HG02970 (cell line): ENCODE data around the gene SOCS7.

Source experiments
- ATAC-seq: cut with Tn5 transposase; IDR thresholded peaks from one replicate; pipeline ENCODE4 v1.9.1; 2021; ENCODE audit warnings: mild to moderate bottlenecking, moderate library complexity, moderate number of reproducible peaks; ENCODE audit not compliant: unreplicated experiment, low FRiP score

The SOCS7 gene

DNA sequence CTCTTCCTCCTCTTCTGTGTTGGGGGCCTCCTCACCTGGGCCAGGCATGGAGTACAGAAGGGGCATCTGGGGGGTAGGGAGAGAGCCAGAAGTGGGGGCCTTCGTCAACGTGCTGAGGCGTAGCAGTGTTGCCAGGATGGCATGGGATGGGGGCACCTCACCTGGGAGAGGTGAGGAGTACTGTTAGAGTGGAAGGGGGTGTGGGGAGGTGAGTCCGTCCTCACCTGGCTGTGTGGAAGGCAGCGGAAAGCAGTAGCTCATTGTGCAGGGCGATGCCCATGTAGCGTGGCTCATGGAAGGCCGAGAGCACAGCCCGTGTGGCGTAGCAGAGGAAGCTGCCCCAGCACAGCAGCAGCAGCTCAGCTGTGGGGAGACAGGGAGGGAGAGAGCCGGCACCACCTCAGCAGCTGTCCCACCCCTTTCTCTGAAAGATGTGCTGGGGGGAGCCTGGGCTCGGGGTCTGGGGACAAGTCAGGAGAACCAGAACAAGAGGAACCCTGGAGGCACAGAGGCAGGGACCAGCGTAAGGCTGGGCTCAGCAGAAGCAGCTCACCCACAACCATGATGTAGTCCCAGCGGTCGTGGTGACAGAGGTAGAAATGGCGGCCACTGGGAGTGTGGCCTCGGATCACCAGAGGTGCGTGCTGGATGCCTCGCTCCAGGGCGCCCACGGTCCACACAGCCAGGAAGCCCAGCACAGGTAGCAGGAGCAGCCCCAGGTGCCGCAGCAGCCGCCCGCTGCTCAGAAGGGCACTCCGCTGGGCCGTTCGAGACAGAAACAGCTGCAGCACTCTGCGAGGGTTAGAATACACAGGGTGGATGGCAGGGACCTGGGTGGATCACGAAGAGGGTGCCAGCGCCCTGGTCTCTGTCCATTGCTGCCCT lies 16.9 kb upstream of the SOCS7 start:
- ATAC-seq = no peak

DNA sequence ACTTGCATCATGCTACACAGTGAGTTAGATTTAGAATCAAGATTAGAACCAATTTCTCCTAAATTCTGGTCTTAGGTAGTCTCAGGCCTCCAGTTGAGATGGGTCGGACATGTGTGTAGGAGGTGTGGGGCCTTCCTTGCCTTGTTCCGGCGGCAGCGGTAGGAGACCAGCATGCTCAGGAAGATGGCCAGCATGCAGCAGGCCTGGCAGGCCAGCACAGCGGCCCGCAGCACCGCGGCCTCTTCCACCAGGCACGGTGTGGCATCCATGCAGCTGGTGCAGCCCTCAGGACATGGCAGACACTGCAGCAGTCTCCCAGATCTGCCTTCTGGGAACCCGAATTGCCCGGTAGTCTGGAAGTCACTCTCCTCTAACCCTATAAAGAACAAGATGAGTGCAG lies 14.8 kb upstream of the SOCS7 start:
- no peak for ATAC-seq

DNA sequence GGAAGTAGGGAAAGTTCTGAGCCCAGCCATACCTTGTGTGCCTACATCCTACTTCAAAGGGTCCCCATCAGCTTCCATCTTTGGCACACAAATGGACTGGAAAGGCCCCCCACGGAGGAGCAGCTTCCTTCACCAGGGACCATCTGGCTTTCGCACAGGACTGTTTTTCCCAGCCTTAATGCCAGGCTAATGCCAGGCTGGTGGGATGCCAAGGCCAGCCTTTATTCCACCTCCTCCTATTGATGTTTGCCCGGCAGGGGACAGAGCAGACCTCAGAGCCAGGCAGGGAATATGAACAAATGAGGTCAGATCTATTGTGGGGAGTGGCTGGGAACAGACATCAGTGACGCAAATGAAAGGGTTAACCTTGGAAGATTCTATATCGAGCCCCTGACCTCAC lies 13.6 kb upstream of the SOCS7 start:
- no peak for ATAC-seq

DNA sequence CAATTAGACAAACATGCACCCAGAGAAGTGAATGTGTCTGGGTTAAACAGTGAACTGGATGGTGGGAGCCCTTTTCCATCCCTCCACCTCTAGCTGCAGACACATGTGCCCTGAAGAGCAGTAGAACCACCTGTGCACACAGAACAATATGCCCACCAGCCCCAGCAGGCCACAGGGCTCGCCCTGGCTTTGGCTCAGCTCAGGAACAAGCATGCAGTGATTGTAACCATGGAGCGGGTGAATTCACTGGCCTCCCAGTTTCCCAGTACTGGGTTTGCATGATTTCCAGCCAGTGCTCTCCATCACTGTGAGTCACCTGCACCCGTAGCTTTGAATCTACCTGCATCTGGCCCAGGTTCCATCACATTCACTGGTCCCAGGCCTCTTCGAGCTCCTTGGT lies 13.1 kb upstream of the SOCS7 start:
- ATAC-seq = no peak

DNA sequence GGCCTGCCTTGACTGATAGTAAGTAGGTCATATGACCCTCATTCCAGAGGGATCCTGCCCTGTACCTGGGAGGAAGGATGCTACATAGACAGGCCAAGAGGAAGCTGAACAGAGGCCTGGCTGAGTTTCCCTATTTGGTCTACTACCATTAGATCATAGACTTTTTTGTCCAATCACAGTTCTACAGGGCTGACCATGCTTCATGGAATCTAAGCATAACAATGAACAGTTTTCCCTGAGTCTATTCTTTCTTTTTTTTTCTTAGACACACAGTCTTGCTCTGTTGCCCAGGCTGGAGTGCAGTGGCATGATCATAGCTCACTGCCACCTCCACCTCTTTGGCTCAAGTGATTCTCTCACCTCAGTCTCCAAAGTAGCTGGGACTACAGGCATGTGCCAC lies 11.8 kb upstream of the SOCS7 start:
- ATAC-seq = no peak

DNA sequence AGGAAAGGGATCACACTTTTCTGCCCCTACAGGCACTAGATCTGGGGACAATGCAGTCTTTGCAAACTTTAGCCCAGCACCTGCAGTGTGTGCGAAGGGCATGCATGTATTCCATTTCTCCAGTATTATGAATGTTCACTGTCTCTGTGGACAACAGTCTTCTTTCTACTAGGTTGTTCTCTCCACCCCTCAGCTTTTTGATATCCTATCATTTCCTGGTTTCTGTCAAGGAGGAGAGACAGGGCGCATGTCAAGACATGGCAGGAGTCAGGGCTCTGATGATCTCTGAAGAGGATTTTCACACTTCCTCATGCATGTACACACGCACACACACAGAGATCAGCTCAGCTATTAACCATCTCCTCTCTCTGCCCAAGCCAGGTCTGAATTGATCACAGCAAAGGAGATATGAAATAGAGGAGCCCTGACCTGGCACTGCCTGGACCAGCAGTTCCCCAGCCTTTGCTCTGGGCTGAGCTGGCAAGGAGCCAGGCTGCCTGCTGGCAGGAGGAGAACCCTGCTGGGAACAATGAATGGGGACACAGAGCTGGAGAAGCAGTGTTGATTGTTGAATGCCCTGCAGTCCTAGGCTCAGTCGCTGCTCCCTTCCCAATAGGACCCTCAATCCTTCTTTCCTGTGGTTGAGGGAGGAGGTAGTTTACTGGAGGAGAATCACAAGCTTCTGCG lies 10.5 kb upstream of the SOCS7 start:
- ATAC-seq = no peak

DNA sequence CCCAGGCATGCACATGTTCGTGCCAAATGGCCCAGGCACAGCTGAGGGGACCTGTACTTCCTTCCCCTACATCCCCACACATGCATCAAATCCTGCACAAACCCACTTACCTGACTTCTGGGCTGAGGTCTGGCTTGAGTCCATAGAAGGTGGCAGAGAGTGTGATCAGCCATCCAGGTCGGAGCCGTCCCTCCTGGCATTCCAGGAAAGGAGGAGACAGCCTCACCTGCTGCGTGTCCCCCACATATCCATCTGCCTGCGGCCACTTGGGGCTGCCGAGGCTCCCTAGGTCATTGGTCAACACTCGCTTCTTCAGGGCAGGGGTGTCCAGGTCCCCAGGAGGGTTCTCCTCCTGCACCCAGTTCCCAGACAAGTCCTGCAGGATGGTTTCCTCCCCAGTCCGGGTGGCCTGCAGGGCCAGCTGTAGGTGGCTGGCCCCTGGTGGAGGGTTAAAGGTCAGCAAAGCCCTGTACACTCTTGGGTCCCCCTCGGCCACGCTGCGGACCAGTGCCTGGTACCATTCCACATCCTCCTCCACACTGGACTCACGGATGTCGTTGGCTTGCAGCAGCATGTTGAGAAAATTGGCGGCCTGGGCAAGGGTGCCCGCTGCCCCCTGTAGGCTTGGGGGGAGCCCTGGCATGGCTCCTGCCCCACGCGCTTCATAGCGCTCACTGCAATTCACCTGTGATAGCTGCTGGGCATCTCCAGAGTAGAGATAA lies 8.6 kb upstream of the SOCS7 start:
- ATAC-seq = no peak

DNA sequence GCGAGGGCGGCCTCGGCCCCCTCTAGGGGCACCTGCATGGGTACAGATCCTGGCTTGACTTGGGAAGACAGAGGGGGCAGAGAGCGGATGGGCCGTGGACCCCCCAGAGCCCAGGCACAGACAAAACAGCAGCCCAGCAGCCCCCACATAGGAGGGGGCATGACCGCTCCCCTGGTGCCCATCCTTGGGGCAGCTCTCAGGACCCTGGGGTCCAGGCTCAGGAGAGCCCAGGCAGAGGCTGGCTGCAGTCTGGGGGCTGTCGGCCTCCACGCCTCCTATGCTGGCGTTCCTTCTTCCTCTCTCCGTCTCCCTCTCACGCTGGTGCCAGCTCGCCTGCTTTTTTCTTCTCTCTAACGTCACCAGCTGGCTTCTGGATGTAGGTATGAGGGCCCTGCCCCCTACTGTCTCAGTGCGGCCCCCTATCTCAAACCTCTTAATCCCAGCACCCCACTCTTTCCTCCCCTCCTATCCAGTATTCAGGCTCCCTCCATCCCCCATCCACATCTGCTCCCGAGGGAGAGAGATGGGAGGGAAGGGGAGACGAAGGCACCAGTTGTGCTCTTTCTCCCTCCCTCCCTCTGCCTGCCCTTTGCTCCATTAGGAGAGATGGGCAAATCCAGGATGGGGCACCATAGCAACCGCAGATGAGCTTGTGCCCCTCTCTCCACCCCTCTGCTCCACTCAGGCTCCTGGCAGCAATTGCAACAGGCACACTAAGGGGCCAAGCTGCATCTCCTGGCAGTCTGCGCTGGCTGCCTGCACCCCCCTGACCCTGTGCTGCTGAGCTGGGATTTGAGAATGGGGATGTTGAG lies 7.8 kb upstream of the SOCS7 start, which contains the start of gene GPR179:
Gene GPR179 (minus strand): TSS at position 349 of the 812 bp plus-strand sequence. CDS start 167 bp downstream, at position 182.
- no peak for ATAC-seq

DNA sequence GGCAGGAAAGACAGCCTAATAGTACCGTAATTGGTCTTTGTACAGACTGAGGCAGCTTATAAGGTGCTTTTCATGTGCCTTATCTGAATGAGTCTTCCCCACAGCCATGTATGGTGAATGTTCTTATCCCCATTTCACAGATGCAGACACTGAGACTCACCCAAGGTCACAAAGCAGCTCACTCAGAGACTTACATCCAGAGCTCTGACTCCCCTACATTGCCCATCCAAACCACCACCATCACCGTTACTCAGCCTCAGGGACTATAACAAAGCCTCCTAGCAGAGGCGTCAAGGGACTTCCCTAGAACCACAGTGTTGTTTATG lies 7.3 kb upstream of the SOCS7 start:
- ATAC-seq = no peak

DNA sequence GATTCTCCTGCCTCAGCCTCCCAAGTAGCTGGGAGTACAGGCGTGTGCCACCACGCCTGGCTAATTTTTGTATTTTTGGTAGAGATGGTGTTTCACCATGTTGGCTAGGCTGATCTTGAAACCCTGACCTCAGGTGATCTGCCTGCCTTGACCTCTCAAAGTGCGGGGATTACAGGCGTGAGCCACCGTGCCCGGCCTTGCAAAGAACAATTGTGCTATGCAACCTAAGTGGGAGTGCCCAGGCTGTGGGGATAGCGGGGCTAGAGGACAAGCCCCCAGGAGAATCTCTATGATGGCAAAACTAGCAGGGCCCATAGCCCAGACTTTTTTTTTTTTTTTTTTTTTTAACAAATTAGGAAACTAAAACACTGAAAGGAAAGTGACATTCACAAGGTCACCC lies 5.9 kb upstream of the SOCS7 start:
- no peak for ATAC-seq

DNA sequence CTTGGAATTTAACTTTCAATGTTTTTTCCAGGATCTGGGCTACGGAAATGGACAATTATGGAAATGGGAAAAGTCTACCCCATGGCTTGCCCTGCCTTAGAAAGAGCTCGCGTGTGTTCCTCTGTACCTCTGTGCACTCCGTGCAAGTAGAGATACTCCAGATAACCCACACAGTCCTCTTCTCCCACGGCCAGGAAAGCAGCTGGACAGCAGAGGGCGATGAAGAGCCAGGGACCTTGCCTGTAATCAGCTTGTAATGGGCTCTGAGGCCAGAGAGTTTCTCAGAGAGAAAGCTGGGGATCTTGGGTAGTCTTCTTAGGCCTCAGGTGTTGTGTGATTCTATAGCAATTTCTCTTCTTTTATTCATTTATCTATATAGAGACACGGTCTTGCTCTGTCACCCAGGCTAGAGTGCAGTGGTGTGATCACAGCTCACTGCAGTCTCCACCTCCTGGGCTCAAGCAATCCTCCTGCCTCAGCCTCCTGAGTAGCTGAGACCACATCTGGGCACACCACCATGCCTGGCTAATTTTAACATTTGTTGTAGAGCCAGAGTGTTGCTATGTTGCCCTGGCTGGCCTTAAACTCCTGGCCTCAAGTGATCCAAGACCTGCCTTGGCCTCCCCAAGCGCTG lies 2.4 kb upstream of the SOCS7 start:
- no peak for ATAC-seq

DNA sequence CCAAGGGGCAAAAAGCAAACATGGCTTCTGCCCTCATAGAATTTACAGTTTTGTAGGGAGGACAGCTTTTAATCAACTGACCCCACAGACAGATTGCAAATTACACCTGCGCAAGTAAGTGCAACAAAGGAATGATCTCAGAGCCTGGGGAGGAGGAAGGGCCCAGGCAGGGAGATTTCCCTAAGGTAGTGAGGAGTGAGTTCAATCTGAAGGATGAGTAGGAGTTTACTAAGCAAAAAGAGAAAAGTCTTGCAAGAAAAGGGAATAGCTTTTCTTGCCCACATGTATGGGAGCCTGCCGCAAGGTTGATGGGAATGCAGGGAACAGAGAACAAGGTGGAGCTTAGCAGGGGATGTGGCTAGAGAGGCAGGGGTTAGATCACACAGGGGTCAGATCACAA lies 1.6 kb upstream of the SOCS7 start:
- no peak for ATAC-seq

DNA sequence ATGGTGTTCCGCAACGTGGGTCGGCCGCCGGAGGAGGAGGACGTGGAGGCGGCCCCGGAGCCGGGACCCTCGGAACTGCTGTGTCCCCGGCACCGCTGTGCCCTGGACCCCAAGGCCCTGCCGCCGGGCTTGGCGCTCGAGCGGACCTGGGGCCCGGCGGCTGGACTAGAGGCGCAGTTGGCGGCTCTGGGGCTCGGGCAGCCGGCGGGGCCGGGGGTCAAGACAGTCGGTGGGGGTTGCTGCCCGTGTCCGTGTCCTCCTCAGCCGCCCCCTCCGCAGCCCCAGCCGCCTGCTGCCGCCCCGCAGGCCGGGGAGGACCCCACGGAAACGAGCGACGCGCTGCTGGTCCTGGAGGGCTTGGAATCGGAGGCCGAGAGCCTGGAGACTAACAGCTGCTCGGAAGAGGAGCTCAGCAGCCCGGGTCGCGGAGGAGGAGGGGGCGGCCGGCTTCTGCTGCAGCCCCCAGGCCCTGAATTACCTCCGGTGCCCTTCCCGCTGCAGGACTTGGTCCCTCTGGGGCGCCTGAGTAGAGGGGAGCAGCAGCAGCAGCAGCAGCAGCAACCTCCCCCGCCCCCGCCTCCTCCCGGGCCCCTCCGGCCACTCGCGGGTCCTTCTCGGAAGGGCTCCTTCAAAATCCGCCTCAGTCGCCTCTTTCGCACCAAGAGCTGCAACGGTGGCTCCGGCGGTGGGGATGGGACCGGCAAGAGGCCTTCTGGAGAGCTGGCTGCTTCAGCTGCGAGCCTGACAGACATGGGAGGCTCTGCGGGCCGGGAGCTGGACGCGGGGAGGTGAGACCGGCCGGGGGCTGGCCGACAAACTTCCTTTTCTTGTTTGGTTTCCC lies 821 bp downstream of the SOCS7 start:
- ATAC-seq = peak; percentile 5

DNA sequence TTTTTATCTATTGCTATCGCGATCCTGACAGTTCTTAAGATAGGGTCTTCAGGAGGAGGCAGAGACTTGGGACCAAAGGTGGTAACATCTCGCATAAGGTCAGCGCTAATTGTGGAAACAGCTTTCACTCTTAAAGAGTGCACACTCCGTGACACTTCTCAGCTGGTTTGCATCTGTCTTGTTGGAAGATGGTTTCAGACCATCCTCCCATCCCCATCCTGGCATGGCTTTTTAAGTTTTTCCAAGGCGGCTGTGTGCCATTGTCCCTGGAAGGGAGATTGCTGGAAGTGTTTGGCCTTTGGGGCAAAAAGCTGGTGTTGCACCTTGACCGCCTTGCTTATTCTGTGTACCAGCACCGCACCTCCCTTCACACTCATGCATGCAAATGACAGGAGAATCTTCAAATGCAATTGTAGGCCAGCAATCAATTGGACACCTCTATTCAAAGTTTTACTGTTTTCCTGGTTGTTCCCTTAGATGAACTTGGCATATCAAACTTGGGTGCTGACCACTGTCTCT lies 1.5 kb downstream of the SOCS7 start:
- ATAC-seq = no peak

DNA sequence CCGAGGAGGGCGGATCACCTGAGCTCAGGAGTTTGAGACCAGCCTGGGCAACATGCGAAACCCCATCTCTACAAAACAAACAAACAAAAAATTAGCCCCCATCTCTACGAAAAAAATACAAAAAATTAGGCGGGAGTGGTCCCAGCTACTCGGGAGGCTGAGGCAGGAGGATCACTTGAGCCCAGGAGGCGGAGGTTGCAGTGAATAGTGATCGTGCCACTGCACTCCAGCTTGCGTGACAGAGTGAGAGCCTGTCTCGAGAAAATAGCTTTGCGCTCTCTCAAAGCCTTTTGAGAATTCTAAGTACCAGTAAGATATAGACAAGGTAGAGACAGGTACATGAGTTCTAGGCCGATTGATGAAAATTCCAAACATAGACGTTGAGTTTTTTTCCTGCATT lies 2.0 kb downstream of the SOCS7 start:
- ATAC-seq = no peak

DNA sequence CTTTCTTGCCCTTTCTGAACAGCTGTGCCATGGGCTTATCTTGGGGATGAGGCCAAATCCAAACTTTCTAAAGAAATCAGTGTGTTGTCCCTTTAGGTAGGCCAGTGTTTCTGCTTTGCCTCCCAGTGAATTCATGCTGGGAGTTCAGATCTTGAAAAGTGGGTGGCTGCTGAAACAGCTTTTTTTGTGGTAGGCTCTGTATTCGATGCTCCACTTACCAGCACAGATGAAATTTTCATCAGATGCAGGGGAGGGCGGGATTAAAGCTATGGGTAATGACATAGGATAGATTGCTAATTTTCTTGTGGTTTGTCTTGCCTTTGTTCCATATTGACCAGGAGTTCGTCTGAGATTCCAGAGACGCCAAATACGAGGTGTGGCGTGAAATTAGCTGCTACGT lies 2.8 kb downstream of the SOCS7 start:
- no peak for ATAC-seq

DNA sequence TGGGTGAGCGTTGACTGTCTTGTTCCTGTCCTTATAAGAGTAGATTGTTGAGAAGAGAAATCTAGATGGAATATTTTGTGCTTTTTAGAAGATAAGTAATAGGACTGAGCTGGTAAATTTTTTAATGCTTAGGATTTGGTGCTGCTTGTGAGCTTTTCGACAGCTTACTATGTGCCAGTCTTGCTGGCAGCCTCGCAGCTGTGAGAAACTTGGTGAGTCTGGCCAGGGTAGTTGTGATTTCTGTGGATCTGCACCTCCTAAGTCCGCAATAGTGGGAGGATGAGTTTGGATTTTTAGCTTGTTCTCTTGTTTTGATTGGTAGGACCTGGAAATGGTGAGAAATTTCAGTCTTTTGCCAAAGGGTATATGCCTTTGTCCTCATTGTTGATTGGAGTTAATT lies 3.6 kb downstream of the SOCS7 start:
- ATAC-seq = no peak

DNA sequence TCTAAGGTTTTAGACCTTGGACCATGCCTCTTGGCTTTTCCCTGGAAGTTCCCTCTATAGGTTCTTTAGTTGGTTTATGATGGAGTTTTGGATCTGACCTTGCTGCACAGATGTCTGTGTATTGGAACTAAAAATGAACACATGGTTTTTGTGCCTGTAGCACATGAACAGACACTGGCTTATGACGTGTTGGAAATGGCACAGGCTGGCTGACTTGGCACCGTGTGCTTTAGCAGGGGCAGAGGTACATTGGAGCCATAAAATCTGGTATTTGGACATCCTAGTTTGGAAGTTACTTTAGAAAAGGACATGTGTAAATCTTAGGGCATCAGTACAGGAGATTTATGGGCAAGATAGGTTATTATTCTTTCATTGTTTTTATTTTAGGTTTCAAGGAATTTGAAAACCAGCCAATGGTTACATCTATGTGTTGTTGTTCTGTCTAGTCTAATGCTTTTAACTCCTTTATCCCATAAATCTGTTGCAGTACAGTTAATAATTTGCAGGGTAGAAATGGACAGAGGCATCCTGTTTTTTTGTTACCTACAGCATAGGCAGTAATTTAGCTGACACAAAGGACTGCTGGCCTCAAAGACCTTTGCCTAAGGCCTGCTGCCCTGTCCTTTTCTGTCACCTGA lies 6.0 kb downstream of the SOCS7 start:
- no peak for ATAC-seq
